Activated T-cell treated with anti-CD3 and anti-CD28 coated beads for 24 hours (primary cell): ENCODE results near the gene TM7SF2.

Source experiments
- DNase-seq: peaks from one replicate; pipeline ENCODE4 v3.0.0-alpha.2; 2020; ENCODE audit warnings: low read depth

TM7SF2 gene

DNA sequence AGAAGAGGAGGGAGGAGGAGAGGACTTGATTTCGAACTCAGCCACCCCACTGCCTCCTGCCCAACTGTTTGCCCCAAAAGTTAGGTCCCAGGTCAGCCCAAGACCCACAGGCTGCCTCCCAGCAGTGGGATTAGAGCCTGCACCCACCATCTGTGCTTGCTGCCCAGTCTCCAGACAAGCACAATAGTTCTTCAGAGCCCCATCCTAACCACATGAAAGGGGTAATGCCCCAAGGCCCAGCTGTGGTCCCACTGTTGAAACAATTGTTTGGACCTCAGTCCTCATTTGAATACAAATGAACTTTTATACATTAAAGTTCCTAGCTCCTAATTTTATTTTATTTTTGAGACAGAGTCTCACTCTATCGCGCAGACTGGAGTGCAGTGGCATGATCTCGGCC lies 21.0 kb upstream of the TM7SF2 start:
- DNase-seq, result no peak

DNA sequence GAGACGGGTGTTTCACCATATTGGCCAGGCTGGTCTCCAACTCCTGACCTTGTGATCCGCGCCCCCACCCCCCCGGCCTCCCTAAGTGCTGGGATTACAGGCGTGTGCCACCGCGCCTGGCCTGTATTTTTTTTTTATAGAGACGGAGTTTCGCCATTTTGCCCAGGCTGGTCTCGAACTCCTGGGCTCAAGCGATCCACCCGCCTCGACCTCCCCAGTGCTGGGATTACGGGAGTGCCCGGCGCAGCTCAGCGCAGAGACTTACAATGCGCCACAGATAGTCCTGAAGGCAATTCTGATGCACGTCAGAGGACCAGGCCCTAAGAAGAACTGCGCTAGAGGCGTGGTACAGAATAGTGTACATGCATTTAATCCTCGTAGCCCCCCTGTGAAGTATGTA lies 16.2 kb upstream of the TM7SF2 start:
- DNase-seq, result no peak

DNA sequence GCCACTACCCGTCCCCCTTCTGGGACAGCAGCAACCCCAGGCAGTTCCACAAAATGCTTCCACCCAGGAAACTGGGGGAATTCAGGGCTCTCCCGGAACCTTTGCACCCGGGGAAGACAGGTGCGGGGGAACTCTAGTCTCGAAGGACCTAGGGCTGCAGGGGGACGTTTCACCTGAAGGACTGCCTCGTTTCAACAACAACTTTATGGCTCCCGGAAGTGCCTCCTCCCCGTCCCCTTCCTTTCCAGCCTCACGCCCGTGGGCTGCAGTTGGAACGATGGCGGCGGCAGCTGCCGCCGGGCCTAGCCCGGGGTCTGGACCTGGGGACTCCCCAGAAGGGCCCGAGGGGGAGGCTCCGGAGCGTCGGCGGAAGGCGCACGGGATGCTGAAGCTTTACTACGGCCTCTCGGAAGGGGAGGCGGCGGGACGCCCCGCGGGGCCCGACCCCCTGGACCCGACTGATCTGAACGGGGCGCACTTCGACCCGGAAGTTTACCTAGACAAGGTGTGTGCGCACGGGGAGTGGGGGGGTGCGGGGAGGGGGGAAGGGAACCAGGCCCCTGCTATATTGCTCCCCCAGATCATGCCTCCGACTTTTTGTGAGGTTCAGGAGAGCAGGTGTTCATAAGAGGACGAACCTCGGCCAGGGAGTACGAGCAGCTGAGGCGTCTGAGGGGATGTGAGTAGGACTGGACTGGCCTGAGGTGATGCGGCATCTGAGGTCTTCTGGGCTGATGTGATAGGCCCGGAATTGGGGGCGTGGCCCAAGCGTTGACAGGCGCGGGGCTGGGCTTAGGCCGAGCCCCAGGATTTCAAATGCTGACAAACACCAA lies 15.5 kb upstream of the TM7SF2 start, which contains the start of gene VPS51:
VPS51 (plus strand) TSS at position 241 of the 833 bp plus-strand sequence; CDS start at position 278, 37 bp downstream.
- peak; percentile 77 for DNase-seq

DNA sequence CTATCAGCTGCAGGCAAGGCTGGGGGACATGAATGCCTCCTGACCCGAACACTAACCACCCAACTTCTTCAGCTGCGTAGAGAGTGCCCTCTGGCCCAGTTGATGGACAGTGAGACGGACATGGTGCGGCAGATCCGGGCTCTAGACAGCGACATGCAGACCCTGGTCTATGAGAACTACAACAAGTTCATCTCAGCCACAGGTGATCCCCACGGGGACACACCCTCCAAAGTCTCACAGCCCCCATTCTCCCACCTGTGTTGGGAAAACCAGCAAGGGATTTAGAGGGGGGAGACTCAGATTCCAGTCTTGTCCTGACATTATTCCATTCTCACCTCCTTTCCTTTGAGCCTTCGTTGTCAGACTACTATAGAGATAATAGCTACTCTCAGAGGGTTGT lies 14.7 kb upstream of the TM7SF2 start:
- no peak for DNase-seq

DNA sequence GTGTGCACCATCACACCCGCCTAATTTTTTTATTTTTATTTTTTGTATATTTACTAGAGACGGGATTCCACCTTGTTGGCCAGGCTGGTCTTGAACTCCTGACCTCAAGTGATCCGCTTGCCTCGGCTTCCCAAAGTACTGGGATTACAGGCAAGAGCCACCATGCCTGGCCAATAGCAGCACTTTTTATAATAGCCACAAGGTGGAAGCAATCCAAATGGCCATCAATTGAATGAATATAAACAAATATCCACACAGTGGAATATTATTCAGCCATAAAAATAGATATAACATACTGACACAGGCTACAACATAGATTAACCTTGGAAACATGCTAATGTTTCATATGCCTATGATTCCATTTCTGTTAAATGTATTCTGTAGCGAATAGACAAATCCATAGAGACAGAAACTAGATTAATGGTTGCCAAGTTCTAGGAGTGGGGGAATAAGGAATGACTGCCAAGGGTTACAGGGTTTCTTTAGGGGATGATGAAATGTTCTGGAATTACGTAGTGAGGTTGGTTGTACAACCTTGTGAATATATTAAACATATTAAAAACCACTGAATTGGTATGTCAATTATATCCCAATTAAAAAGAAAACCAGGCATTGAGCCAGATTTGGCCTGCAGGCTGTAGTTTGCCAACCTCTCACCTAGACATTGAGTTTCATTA lies 10.9 kb upstream of the TM7SF2 start:
- DNase-seq, result no peak

DNA sequence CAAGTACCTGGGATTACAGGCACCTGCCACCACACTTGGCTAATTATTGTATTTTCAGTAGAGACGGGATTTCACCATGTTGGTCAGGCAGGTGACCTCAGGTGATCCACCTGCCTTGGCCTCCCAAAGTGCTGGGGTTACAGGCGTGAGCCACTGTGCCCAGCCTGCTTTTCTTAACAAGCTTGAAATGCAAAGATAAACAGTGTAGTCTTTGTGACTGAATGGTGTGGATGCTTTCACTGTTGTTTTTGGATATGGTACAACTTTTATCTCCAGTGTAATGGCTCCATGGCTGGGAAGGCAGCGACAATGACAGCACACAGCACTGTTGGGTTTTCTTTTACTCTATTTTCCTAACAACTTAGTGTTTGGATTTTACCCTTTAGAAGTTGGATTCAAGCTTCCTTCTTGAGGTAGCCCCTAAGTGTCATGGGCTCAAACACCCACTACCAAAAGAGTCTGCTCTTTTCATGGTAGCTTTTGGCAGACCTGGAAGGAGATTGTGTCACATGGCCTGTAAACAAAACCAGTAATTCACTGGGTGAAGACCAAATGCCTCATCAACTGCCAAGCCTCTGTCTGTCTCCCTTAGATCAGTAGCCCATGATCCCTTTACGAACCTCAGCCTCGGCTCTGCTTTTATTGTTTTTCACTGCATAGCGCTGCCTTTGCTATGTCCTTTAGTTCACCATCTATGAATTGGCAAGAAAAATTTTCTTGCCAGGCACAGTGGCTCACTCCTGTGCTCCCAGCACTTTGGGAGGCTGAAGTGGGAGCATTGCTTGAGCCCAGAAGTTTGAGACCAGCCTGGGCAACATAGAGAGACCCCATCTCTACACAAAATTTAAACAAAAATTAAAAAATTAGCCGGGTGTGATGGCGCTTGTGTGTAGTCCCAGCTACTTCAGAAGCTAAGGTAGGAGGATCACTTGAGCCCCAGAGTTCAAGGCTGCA lies 9.3 kb upstream of the TM7SF2 start:
- DNase-seq, result no peak

DNA sequence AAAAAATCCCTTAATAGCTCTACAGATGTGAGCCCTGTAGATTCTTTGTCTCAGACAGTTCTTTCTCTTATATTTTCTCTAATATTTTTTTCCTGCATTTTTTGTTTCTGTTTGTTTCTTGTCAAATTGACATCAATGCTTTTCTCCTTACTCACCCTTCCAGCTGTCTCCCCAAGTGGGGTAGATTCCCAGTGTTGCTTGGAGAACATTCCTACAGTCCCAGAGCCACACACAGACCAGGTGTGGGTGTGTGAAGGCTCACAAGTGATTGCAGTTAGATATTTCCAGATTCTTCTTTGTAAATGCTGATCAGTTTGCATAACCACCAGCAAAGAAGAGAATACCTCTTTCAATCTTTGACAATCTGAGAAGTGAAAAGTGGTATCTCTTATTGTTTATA lies 8.2 kb upstream of the TM7SF2 start:
- no peak for DNase-seq

DNA sequence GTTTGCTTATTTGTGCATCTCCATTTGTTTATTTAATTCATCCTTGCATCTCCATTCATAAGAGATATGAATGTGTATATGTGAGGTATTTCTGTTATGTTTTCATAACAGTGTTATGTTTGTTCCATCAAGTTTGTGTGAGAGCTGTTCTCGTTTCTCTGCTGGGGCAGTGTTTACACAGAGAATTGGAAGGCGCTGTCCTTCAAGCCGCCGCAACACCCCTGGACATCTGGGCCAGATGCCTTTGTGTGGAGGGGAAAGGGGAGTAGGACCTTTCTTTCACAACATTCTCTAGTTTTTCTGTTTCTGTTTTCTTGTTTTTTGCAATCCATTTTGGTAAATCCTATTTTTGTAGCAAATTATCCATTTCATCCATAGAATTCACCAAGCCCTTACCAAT lies 7.0 kb upstream of the TM7SF2 start:
- DNase-seq, result no peak

DNA sequence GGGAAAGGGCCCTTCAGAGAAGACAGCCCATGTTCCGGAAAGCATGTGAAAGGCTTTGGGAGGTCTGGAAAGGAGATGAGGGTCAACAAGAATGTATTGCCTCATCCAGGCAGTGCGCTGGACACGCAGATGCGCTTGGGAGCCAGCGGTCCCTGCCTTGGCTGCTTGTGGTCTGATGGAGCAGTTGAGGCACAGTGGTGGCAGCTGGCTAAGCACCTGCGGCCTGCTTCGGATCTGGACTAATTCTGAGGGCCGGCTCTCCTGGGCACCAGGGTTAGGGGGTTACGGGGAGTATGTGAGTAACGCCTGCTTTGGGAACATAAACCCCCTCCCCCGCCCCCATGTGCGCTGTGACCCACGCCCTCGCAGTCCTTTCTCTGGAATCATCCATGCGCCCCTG lies 4.6 kb upstream of the TM7SF2 start:
- no peak for DNase-seq

DNA sequence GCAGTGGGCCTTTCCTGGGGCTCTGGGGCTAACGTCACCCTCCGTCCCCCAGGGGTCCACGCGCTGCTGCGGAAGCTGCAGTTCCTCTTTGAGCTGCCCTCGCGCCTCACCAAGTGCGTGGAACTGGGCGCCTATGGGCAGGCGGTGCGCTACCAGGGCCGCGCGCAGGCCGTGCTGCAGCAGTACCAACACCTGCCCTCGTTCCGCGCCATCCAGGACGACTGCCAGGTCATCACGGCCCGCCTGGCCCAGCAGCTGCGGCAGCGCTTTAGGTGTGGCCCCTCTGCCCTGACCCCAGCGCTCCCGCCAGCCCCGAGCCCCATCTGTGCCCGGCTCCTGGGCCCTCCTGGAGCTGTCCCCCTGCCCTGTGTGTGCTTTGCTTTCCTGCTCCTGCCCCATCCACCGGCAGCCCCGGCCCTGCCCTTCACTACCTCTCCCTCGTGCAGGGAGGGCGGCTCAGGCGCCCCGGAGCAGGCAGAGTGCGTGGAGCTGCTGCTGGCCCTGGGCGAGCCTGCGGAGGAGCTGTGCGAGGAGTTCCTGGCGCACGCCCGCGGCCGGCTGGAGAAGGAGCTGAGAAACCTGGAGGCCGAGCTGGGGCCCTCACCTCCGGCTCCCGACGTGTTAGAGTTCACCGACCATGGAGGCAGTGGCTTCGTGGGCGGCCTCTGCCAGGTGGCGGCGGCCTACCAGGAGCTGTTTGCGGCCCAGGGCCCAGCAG lies 3.8 kb upstream of the TM7SF2 start:
- no peak for DNase-seq

DNA sequence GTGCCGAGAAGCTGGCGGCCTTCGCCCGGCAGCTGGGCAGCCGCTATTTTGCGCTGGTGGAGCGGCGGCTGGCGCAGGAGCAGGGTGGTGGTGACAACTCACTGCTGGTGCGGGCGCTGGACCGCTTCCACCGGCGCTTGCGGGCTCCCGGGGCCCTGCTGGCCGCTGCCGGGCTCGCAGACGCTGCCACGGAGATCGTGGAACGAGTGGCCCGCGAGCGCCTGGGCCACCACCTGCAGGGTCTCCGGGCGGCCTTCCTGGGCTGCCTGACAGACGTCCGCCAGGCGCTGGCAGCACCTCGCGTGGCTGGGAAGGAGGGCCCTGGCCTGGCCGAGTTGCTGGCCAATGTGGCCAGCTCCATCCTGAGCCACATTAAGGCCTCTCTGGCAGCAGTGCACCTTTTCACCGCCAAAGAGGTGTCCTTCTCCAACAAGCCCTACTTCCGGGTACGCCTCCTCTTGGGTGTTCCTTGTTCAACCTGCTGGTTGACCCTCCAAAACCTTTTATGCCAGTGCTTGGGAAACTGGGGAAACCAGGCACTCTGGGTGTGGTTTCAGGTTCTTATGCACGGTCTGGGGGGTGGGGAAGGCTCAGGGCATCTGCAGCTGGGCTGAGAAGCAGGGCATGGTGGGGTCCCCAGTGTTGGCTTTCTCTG lies 3.1 kb upstream of the TM7SF2 start:
- no peak for DNase-seq

DNA sequence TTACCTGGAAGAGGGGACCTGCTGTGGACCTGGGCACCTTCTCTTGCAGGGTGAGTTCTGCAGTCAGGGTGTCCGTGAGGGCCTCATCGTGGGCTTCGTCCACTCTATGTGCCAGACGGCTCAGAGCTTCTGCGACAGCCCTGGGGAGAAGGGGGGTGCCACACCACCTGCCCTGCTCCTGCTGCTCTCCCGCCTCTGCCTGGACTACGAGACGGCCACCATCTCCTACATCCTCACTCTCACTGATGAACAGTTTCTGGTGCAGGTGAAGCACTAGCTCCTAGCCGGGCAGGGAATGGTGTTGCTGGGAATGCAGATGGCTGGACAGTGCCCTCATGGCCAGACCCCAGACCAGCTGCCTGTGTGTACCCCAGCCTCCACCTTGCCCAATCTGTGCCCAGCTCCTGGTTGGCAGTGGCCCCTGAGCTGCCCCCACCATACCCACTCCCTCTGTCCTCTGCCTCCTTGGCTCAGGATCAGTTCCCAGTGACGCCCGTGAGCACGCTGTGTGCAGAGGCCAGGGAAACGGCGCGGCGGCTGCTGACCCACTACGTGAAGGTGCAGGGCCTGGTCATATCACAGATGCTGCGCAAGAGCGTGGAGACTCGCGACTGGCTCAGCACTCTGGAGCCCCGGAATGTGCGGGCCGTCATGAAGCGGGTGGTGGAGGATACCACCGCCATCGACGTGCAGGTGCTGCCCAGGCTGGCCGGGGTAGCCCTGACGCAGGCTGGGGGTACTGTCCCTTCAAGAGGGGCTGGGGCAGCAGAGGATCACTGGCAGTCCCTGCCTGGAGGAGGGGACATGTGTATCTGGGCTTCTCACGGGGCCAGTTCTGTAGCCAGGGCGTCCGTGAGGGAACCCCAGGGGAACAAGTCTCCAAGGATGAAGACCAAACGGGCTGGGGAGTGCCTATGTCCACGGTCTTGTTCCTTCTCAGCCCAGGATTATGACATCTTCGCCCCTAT lies 2.2 kb upstream of the TM7SF2 start:
- DNase-seq, result no peak

DNA sequence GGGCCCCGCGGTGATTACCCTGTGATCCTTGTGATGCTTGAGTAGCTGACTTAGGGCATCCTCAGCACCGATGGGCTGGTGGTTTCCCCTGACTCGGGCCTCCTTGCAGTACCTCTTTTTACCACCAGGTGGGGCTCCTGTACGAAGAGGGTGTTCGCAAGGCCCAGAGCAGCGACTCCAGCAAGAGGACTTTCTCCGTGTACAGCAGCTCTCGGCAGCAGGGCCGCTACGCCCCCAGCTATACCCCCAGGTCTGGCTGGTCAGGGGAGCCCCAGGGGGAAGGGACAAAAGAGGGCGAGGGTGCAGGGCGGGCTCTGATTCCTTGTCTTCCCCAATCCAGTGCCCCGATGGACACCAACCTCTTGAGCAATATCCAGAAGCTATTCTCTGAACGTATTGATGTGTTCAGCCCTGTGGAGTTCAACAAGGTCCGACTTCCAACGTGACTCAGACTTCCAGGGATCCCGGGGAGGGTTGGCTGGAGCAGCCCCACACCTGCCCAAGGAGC lies 1.3 kb upstream of the TM7SF2 start:
- DNase-seq, result peak; percentile 95

DNA sequence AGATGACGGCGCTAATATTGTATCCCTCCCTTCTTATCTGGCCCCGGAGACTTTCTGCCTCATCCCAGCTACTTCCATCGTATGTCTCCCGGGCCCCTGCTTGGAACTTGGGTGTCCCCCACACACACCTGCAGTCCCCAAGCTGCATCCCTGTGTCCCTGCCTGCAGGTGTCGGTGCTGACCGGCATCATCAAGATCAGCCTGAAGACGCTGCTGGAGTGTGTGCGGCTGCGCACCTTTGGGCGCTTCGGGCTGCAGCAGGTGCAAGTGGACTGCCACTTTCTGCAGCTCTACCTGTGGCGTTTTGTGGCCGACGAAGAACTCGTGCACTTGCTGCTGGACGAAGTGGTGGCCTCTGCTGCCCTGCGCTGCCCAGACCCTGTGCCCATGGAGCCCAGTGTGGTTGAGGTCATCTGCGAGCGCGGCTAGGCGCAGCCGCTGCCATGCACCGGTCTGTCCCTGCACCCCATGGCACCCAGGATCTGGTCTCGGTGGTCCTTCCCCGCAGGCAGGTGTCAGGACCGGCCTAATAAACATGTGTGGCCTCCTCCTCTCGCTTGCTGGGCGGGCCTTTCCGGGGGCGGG lies 421 bp upstream of the TM7SF2 start:
- DNase-seq, result no peak

DNA sequence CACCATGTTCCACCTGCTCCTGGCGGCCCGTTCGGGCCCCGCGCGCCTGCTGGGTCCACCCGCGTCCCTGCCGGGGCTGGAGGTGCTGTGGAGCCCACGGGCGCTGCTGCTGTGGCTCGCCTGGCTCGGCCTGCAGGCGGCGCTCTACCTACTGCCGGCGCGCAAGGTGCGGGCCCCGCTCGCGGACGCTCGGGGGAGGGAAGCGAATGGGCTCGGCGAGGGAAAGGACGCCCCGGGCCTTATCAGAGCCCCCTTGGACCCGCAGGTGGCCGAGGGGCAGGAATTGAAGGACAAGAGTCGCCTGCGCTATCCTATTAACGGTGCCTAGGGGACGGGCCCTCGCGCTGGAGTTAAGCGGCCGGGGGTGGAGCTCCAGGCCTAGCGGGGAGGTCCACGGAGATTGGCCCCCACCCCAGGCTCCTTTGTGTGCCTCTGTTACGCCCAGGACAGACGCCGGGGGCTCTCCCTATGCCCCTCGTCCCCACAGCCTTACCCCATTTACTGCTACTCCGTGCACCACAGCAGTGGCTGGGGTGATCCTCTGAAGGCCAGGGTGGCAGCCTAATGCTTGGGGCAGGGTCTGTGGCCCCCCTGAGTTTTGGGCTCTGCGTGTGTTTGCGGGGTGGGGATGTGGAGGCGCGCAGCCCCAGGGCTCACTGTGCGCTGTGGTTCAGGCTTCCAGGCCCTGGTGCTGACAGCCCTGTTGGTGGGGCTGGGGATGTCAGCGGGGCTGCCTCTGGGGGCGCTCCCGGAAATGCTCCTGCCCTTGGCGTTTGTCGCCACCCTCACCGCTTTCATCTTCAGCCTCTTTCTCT lies 1.1 kb downstream of the TM7SF2 start:
- peak; percentile 62 for DNase-seq

DNA sequence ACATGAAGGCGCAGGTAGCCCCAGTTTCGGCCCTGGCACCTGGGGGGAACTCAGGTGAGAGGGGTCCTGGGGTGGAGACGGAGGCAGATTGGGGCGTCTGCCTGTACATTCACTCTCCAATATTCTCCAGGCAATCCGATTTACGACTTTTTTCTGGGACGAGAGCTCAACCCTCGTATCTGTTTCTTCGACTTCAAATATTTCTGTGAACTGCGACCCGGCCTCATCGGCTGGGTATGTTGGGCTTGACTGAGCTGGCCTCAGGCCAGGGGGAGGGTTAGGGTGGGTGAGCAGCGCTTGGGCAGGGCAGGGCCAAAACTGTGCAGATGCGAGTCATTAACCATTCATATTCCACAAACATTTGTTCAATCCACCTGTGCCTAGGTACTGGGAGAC lies 1.7 kb downstream of the TM7SF2 start:
- DNase-seq, result no peak

DNA sequence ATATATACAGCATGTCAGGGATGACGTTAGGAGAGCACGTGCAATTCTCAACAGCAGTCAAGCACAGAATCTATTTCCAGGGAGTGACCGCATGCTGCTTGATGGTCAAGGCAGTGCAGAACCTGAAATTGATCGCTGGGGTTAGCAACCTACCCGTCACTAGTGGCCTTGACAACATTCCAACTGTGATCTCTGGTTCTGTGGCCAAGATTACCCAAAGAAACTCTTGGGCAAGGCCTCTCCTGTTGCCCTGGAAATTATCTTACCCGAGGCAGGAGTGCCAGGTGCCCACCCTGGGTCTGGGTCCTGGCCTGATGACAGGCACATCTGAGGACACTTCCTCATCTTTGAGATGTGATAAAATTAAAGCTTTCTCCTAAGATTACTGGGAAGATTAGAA lies 2.2 kb downstream of the TM7SF2 start:
- DNase-seq, result no peak

DNA sequence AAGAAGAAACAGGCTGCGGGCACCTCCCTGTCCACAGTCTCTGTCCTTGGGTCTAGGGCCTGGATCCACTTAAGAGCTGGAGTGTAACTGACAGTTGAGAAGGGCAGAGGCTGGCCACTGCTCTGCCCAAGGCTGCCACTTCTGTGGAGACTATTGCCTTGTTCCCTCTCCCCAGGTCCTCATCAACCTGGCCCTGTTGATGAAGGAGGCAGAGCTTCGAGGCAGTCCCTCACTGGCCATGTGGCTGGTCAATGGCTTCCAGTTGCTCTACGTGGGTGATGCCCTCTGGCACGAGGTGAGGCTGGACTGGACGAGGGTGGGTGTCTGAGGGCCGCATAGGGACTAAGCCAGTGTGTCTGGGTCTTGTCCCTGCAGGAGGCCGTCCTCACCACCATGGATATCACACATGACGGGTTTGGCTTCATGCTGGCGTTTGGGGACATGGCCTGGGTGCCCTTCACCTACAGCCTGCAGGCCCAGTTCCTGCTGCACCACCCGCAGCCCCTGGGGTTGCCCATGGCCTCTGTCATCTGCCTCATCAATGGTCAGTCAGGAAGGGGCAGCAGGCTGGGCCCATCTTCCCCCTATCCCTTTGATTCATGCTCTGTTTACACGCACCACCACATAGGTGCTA lies 3.0 kb downstream of the TM7SF2 start:
- no peak for DNase-seq
